ENCODE measurements around the gene ERP44.

DNA sequence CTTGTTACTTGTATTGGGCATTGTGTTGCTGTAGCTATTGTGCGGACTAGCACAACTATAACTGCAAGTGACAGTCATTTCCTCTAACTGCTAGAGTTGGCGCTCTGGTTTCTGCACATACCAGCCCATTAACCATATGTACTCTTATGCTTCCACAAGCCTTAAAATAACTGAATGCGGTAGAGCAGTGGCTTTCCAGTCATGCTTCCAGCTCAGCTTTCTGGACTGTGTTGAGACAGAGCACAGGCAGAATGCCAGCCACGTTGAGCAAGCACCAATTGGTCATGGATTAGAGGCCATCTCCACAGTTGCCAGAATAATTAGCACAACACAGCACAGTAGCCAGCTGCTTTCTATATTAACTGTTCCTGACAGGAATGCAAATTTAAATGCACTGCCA, 12.4 kb upstream of the ERP44 start:
- TF ChIP-seq, protein P1, sequence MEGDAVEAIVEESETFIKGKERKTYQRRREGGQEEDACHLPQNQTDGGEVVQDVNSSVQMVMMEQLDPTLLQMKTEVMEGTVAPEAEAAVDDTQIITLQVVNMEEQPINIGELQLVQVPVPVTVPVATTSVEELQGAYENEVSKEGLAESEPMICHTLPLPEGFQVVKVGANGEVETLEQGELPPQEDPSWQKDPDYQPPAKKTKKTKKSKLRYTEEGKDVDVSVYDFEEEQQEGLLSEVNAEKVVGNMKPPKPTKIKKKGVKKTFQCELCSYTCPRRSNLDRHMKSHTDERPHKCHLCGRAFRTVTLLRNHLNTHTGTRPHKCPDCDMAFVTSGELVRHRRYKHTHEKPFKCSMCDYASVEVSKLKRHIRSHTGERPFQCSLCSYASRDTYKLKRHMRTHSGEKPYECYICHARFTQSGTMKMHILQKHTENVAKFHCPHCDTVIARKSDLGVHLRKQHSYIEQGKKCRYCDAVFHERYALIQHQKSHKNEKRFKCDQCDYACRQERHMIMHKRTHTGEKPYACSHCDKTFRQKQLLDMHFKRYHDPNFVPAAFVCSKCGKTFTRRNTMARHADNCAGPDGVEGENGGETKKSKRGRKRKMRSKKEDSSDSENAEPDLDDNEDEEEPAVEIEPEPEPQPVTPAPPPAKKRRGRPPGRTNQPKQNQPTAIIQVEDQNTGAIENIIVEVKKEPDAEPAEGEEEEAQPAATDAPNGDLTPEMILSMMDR (optimal IDR thresholded peaks at IDR 0.05 in 1 of 3, IDR thresholded peaks at IDR 0.05 in 1 of 3, conservative IDR thresholded peaks at IDR 0.05 in 1 of 3; ENCODE audit: extremely low read depth in 1 of 3, insufficient read depth in 2 of 3, low read length in 3 of 3): no peak
- TF ChIP-seq EZH2 (IDR thresholded peaks at IDR 0.05; ENCODE audit: low read length): no peak
